Stomach (tissue), 9 donors: ENCODE data around the gene DTNBP1. TPM values are rescaled to one million over a fixed set of nuclear protein-coding genes. Genes with fewer than 3 reads are reported as not detected.

Source experiments
- DNase-seq, 2 donors: peaks; one replicate each; pipeline versions ENCODE4 v3.0.0 to v3.0.0-alpha.2; 2013 to 2019
- H3K27ac ChIP-seq, 5 donors: fragments of 200-600 bp in 4 of 5; sonication (generic) in 4 of 5; one replicate each; pipeline ENCODE4 v1.5.1; 2013 to 2019; ENCODE audit warnings: mild to moderate bottlenecking in 1 of 5, moderate library complexity in 1 of 5
- H3K27me3 ChIP-seq, 3 donors: fragments of 200-600 bp; sonication (generic); one replicate each; pipeline ENCODE4 v1.5.1; 2017 to 2019; ENCODE audit warnings: mixed run types in 1 of 3
- H3K36me3 ChIP-seq, 4 donors: fragments of 200-600 bp; sonication (generic); 1 replicate in 3 of 4; 2 replicates in 1 of 4; pipeline ENCODE4 v1.5.1; 2016 to 2019
- H3K4me1 ChIP-seq, 4 donors: fragments of 200-600 bp; sonication (generic); one replicate each; pipeline ENCODE4 v1.5.1; 2016 to 2019
- H3K4me3 ChIP-seq, 4 donors: fragments of 200-600 bp; sonication (generic) in 3 of 4; one replicate each; pipeline ENCODE4 v1.5.1; 2016 to 2019; ENCODE audit warnings: mild to moderate bottlenecking in 1 of 4
- H3K9me3 ChIP-seq, 4 donors: fragments of 200-600 bp; sonication (generic); one replicate each; pipeline ENCODE4 v1.5.1; 2016 to 2019
- EP300 ChIP-seq: sonication (generic); formaldehyde crosslinking; IDR thresholded peaks from one replicate; pipeline ENCODE4 v1.6.1; 2017; ENCODE audit warnings: antibody characterized with exemption
- POLR2A ChIP-seq, 4 donors: fragments of 450-650 bp; IDR thresholded peaks; one replicate each; pipeline ENCODE4 v1.6.1; 2016; ENCODE audit warnings: antibody characterized with exemption in 4 of 4, control low read depth in 2 of 4, mild to moderate bottlenecking in 1 of 4, moderate library complexity in 1 of 4
- POLR2AphosphoS5 ChIP-seq, 3 donors: sonication (generic); formaldehyde crosslinking; IDR thresholded peaks; one replicate each; pipeline ENCODE4 v1.6.1; 2016; ENCODE audit warnings: antibody characterized with exemption in 3 of 3
- WGBS, 5 donors: extraction: QIAGEN DNeasy Blood & Tissue Kit in 3 of 5; methylation state at CpG; one replicate each; pipeline versions ENCODE4 v1.1.5 to v1.1.7; 2013 to 2018; 5-methylcytosine and 5-hydroxymethylcytosine counted together
- intact Hi-C: fragments of 100-400 bp; cut with DNase I; formaldehyde crosslinking; loops from one replicate; pipeline ENCODE4 v1.15.1; 2023; ENCODE audit warnings: low total_unique reads
- polyA plus RNA-seq, 3 donors: library from polyadenylated mRNA; stranded (reverse); fragments of 200-250 nt; gene quantifications; one replicate each; pipeline ENCODE4 v1.2.3, GENCODE V29; 2013
- total RNA-seq, 5 donors: library from RNA; depleted of rRNA; stranded (reverse); fragments of >200 nt; gene quantifications; one replicate each; pipeline versions ENCODE4 v1.1.0 to v1.2.3, GENCODE V29; 2014 to 2016
- TF ChIP-seq, protein P1 (sequence below), 7 experiments: fragments of 450-650 bp in 4 of 7; fragments of 200-600 bp in 3 of 7; sonication (generic) in 3 of 7; IDR thresholded peaks; one replicate each; pipeline ENCODE4 v1.5.1; 2016 to 2019; ENCODE audit warnings: antibody characterized with exemption in 7 of 7, control low read depth in 2 of 7, mild to moderate bottlenecking in 1 of 7
- donor health status: healthy with polysubstance abuse.
- donor health status: Bipolar disorder and iron deficiency.
- donor health status: healthy.

The DTNBP1 gene
- total and polyA plus RNA-seq, 8 donors, result 4.1 to 68.7 (median 12.0) TPM

DNA sequence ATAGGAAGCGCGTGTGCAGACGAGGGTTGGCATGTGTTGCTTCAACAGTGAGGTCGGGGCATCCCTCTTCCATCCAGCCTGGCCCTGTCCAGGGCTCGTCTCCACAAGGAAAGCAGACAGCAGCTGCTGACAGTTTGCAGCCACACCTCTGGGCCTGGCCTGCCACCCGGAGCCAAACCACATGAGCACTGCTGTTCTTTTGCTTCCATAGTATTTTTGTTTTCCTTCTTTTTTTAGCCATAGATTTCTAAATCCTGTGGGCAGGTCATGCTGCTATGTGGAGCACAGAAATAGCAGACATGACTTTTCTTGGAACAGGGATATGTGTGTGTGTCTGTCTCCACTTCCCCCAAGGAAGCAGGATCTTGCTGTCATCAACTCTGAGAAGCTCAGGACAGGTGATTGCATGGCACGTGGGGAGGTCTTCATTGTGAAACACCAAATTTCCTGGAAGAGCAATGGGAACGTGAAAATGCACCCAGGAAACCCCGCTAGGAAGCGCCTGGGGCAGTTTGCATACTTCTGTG lies 167.4 kb downstream of the DTNBP1 start:
- TF ChIP-seq POLR2AphosphoS5 (IDR thresholded peaks at IDR 0.05) (no peak), POLR2A (IDR thresholded peaks at IDR 0.05) (no peak), EP300 (no peak)
- TF ChIP-seq, protein P1, sequence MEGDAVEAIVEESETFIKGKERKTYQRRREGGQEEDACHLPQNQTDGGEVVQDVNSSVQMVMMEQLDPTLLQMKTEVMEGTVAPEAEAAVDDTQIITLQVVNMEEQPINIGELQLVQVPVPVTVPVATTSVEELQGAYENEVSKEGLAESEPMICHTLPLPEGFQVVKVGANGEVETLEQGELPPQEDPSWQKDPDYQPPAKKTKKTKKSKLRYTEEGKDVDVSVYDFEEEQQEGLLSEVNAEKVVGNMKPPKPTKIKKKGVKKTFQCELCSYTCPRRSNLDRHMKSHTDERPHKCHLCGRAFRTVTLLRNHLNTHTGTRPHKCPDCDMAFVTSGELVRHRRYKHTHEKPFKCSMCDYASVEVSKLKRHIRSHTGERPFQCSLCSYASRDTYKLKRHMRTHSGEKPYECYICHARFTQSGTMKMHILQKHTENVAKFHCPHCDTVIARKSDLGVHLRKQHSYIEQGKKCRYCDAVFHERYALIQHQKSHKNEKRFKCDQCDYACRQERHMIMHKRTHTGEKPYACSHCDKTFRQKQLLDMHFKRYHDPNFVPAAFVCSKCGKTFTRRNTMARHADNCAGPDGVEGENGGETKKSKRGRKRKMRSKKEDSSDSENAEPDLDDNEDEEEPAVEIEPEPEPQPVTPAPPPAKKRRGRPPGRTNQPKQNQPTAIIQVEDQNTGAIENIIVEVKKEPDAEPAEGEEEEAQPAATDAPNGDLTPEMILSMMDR (IDR thresholded peaks at IDR 0.05), result no peak
- peaks cover 13 to 43% (median 39%) of the 10 kb centered on the region in 4 donors for H3K36me3 ChIP-seq
- 72 to 83% (median 78%) methylated on average over 10 of the region's 10 CpGs for WGBS, 5 donors
- intact Hi-C loops, result no loop called here
- no peaks in the 10 kb centered on the region for H3K27me3 ChIP-seq
- DNase-seq, result no peak
- peaks cover 9 to 35% (median 23%) of the 10 kb centered on the region in 4 donors for H3K4me1 ChIP-seq
- H3K27ac ChIP-seq, result no peak overlapping the region
- H3K9me3 ChIP-seq, result no peaks in the 10 kb centered on the region
- no peak overlapping the region for H3K4me3 ChIP-seq

DNA sequence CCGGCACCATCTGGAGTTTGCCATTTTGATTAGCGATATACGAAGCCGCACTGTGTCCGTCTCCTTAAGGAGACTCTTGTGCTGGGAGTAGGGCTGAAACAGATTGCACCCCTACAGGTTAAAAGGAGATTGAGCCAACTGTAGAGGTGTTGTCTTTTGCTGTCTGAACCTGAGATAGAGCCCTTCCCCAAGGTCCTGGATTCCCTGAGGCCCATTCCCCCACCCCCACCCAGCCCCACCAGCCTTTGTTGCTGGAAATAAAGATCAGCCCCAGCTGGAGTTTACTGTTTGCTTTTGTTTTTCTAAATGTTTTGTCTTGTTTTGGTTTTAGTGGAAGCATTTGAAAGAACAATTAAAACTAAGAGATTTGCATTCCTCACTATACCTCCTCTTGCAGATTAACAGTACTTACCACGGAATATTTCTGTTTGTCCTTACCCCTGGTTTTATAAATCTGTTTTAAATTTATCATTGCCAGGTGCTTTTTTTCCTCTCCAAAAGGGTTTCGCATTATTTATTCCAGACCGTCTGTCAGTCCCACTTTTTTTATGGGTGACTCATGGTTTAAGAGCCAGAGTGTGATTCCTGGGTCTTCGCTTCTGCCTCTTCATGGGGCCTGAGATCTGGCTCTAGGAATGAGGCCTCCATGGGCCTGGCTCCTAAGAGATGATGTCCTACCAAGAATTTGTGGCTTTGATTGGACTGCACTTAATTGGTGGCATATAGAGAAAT lies 169.2 kb downstream of the DTNBP1 start:
- no peak for TF ChIP-seq POLR2AphosphoS5 (IDR thresholded peaks at IDR 0.05)
- TF ChIP-seq, protein P1 (IDR thresholded peaks at IDR 0.05), result no peak
- TF ChIP-seq EP300, result no peak
- no peak for TF ChIP-seq POLR2A (IDR thresholded peaks at IDR 0.05)

DNA sequence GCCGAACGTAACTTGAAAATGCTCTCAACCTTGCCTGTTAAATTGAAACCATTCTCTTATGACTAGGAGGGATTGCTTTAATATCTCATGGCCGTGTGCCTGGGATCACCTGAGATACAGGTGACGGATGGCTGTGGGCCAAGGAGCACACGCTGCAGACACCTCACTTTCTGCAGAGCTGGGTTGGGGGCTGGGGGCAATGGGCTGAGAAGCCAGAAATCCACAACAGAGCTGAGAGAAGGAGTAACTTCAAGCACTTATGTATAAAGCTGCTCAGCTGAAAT lies 170.9 kb downstream of the DTNBP1 start:
- peaks cover 9 to 37% (median 25%) of the 10 kb centered on the region in 4 donors for H3K4me1 ChIP-seq
- no peak for DNase-seq
- WGBS, 5 donors, result 73 to 82% (median 78%) methylated on average over 5 of the region's 5 CpGs
- H3K27ac ChIP-seq, result peak overlapping the region in 1 of 5 donors; percentile 65
- no peaks in the 10 kb centered on the region for H3K9me3 ChIP-seq
- no peaks in the 10 kb centered on the region for H3K27me3 ChIP-seq
- no peak overlapping the region for H3K4me3 ChIP-seq
- H3K36me3 ChIP-seq, result peaks cover 28 to 49% (median 45%) of the 10 kb centered on the region in 4 donors
- no peak for TF ChIP-seq EP300
- TF ChIP-seq POLR2AphosphoS5 (IDR thresholded peaks at IDR 0.05), result no peak
- TF ChIP-seq, protein P1 (IDR thresholded peaks at IDR 0.05), result no peak
- TF ChIP-seq POLR2A (IDR thresholded peaks at IDR 0.05), result no peak
- intact Hi-C loops, result no loop called here

More for the DNA sequence above, 169.2 kb downstream of the DTNBP1 start:
- no peaks in the 10 kb centered on the region for H3K27me3 ChIP-seq
- peaks cover 16 to 46% (median 43%) of the 10 kb centered on the region in 4 donors for H3K36me3 ChIP-seq
- H3K27ac ChIP-seq, result no peak overlapping the region
- DNase-seq, result no peak
- intact Hi-C loops, result no loop called here
- H3K4me3 ChIP-seq, result no peak overlapping the region
- WGBS, 5 donors, result 73 to 88% (median 86%) methylated on average over 9 of the region's 9 CpGs
- peaks cover 9 to 37% (median 25%) of the 10 kb centered on the region in 4 donors for H3K4me1 ChIP-seq
- H3K9me3 ChIP-seq, result no peaks in the 10 kb centered on the region

DNA sequence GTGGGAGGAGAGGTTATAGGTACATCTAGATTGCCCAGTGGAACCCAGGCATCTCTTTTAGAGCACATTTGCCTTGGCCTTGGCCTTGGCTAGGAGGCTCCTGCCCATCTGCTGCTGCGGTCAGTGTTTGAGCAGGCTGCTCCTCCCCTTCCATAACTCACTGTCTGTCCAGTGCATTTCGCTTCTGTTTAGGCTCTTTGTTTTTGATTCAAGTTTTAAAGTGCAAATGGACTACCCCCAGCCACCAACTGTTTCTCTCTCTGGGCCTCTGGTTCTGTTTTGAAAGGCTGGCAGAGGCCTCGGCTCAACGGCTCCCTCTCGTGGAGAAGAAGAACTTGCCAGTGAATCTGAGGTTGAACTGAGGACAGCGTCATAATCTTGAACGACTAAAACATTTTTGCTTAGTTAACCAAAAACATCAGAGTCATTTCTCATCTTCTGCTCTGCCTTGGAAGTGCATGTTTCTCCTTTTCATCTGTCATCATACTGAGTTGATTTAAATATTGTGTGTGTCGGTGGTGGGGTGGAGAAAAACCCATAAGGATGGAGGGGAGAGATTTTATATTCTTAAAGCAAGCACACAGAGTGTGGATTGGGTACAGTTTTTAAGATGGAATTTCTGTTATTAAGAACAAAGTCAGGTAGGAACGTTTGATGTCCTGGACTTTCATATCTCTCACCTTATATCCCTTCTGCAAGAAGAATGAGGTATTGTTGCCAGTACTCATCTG lies 171.4 kb downstream of the DTNBP1 start:
- no peak for TF ChIP-seq POLR2A (IDR thresholded peaks at IDR 0.05)
- peak in 2 of 3 donors; percentile 36 to 69 for TF ChIP-seq POLR2AphosphoS5 (IDR thresholded peaks at IDR 0.05)
- no peak for TF ChIP-seq EP300
- TF ChIP-seq, protein P1 (IDR thresholded peaks at IDR 0.05), result peak in 5 of 7 experiments; percentile 83 to 89 (median 85)
- Histone ChIP-seq H3K36me3 (peaks cover 23 to 45% (median 41%) of the 10 kb centered on the region in 4 donors), H3K27ac (peak overlapping the region in 1 of 5 donors; percentile 65), H3K27me3 (no peaks in the 10 kb centered on the region), H3K4me3 (no peak overlapping the region), H3K9me3 (no peaks in the 10 kb centered on the region), H3K4me1 (peaks cover 9 to 37% (median 25%) of the 10 kb centered on the region in 4 donors)
- intact Hi-C loops, result no loop called here
- WGBS, 5 donors, result 14 to 21% (median 18%) methylated on average over 9 of the region's 9 CpGs
- peak; percentile 74 to 89 for DNase-seq
